Upper lobe of left lung (tissue), 6 donors: Measurements from ENCODE around the gene IQSEC1. TPM values are rescaled to one million over a fixed set of nuclear protein-coding genes. Genes with fewer than 3 reads are reported as not detected.

Experiments used
- ATAC-seq, 2 donors: fragments of 200-7000 bp; cut with Tn5 transposase; one replicate each; pipeline ENCODE4 v1.9.1; 2022; ENCODE audit warnings: mild to moderate bottlenecking in 2 of 2, moderate library complexity in 2 of 2; ENCODE audit not compliant: low FRiP score in 2 of 2
- DNase-seq, 2 donors: peaks; one replicate each; pipeline ENCODE4 v3.0.0-alpha.2; 2019 to 2020
- H3K27ac ChIP-seq, 4 donors: fragments of 200-600 bp; sonication (generic); one replicate each; pipeline ENCODE4 v1.5.1; 2016 to 2019
- H3K27me3 ChIP-seq, 4 donors: fragments of 200-600 bp; sonication (generic); one replicate each; pipeline ENCODE4 v1.5.1; 2017 to 2019
- H3K36me3 ChIP-seq, 4 donors: fragments of 200-600 bp; sonication (generic); one replicate each; pipeline ENCODE4 v1.5.1; 2016 to 2019
- H3K4me1 ChIP-seq, 4 donors: fragments of 200-600 bp; sonication (generic); one replicate each; pipeline ENCODE4 v1.5.1; 2018 to 2019
- H3K4me3 ChIP-seq, 4 donors: fragments of 200-600 bp; sonication (generic); one replicate each; pipeline ENCODE4 v1.5.1; 2017 to 2019; ENCODE audit warnings: mild to moderate bottlenecking in 2 of 4, moderate library complexity in 1 of 4
- H3K9me3 ChIP-seq, 4 donors: fragments of 200-600 bp; sonication (generic); one replicate each; pipeline ENCODE4 v1.5.1; 2018 to 2019
- EP300 ChIP-seq, 4 donors: sonication (generic); formaldehyde crosslinking; IDR thresholded peaks; one replicate each; pipeline ENCODE4 v1.5.1; 2017; ENCODE audit warnings: antibody characterized with exemption in 4 of 4, control low read depth in 2 of 4
- POLR2A ChIP-seq, 4 donors: fragments of 450-650 bp; IDR thresholded peaks; one replicate each; pipeline ENCODE4 v1.5.1; 2016 to 2017; ENCODE audit warnings: antibody characterized with exemption in 4 of 4, mild to moderate bottlenecking in 2 of 4
- POLR2AphosphoS5 ChIP-seq, 2 donors: sonication (generic); formaldehyde crosslinking; IDR thresholded peaks; one replicate each; pipeline ENCODE4 v1.5.1; 2017; ENCODE audit warnings: antibody characterized with exemption in 2 of 2
- WGBS, 2 donors: methylation state at CpG; one replicate each; pipeline ENCODE4 v1.1.5; 2017 to 2018; 5-methylcytosine and 5-hydroxymethylcytosine counted together
- total RNA-seq, 6 donors: library from RNA; depleted of rRNA in 4 of 6; stranded (reverse); fragments of >200 nt in 4 of 6; gene quantifications; one replicate each; pipeline versions ENCODE4 v1.1.0 to v1.2.1, GENCODE V29; 2016 to 2021
- TF ChIP-seq, protein P1 (sequence below), 6 experiments: fragments of 450-650 bp in 4 of 6; fragments of 200-600 bp in 2 of 6; sonication (generic) in 2 of 6; IDR thresholded peaks; one replicate each; pipeline ENCODE4 v1.5.1; 2016 to 2019; ENCODE audit warnings: antibody characterized with exemption in 6 of 6
- donor health status: DM: no; HTN: no; CAD: no; lungs with moderate emphysema.
- donor health status: DM: no; HTN: yes; CAD: no; lungs with severe emphysema.

The IQSEC1 gene
- total RNA-seq, 6 donors from 2014 or later, result 51.1 to 105 (median 81.0) TPM

DNA sequence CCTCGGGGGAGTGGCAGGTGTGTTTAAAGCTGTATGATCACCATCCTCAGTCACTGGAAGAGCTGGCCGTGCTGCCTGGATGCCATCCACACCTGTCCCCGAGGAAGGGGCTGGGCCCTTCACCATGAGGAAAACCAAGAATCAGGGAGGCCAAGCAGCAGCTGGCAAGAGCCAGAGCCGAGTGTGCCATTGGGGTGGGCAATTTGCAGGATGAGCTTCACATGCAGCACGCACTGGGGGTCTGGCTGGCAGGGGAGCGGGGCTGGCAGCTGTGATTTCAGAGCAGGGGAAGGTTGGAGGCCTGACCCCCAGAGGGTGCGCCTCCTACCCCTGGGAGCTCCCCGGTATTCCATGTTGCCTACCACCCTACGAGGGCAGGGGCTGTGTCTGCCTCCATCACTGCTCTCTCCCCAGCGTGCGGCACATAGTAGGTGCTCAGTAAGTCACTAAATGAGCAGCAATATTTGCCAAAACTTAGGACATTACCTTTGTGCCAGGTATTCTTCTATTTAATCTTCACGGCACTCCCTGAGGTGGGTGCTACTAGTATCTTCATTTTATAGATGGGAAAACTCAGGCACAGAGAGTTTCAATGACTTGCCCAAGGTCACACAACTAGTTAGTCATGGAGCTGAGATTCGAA is 30.3 kb upstream of the IQSEC1 start:
- Histone ChIP-seq H3K9me3 (no peaks in the 10 kb centered on the region), H3K27ac (no peak overlapping the region), H3K4me3 (no peak overlapping the region), H3K27me3 (no peaks in the 10 kb centered on the region), H3K4me1 (no peaks in the 10 kb centered on the region), H3K36me3 (no peaks in the 10 kb centered on the region)
- DNase-seq, result no peak
- 86 to 87% methylated on average over 8 to 13 of the region's 13 CpGs for WGBS, 2 donors
- no peak for TF ChIP-seq EP300 (IDR thresholded peaks at IDR 0.05)
- no peak for ATAC-seq

DNA sequence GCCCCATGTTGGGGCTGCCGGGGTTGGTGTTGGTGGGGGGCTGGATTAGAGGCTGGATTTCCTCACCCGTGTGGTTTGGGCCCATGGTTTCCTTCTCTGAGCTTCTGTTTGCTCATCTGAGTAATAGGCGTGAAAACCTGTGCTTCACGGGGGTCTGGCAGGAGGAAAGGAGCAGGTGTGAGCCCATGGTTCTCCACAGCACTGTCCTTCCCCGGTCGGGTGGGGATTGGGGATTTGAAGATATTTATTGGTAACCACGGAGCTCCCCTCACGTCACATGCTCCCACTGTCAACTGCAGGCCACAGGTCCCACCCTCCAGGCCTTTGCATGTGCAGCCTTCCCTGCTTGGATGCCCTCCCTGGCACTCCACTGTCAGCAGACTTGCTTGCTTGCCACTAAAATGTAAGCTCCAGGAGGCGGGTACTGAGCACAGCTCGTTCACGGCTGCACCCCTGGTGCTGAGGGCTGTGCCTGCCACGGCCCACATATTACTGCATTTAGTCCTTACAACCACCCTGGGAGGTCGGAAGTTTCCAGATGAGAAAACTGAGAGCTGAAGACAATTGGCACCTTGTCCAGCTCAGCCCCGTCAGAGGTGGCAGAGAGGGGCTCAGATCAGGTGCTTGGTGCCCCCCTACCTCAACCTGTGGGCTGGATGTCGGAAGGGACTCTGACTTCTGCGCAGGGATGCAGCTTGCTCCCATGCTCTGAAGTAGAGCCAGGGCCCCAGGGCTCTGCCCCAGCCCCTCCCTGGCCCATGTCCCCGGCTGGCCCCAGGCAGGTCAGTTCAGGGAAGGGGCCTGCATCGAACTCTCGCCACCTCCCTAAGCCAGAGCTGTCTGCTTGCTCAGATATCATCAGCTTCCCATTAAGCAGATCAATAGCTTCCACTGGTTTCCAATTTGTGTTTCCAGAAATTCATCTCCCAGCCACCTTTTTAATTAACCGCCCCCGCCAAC is 29.4 kb upstream of the IQSEC1 start:
- ATAC-seq, result no peak

DNA sequence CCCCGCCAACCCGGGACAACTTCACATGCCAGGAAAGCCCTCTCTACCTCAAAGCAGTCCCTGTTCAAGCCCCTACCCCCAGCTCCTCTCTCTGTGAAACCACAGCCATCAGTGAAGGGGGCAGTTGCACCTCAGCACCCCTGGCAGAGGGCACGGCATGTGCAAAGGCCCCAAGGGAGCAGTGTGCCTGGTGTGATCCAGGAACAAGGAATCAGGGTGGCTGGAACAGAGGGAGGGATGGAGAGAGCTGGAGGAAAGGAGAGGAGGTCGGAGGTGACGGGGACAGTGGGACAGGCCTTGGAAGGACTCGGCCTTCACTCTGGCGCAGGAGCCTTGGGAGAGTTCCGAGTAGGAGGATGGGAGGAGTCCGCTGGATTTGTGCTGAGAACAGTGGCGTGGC is 26.5 kb upstream of the IQSEC1 start:
- no peak overlapping the region for H3K27ac ChIP-seq
- H3K9me3 ChIP-seq, result no peaks in the 10 kb centered on the region
- no peak overlapping the region for H3K4me3 ChIP-seq
- no peak for ATAC-seq
- no peaks in the 10 kb centered on the region for H3K27me3 ChIP-seq
- TF ChIP-seq, protein P1, sequence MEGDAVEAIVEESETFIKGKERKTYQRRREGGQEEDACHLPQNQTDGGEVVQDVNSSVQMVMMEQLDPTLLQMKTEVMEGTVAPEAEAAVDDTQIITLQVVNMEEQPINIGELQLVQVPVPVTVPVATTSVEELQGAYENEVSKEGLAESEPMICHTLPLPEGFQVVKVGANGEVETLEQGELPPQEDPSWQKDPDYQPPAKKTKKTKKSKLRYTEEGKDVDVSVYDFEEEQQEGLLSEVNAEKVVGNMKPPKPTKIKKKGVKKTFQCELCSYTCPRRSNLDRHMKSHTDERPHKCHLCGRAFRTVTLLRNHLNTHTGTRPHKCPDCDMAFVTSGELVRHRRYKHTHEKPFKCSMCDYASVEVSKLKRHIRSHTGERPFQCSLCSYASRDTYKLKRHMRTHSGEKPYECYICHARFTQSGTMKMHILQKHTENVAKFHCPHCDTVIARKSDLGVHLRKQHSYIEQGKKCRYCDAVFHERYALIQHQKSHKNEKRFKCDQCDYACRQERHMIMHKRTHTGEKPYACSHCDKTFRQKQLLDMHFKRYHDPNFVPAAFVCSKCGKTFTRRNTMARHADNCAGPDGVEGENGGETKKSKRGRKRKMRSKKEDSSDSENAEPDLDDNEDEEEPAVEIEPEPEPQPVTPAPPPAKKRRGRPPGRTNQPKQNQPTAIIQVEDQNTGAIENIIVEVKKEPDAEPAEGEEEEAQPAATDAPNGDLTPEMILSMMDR (IDR thresholded peaks at IDR 0.05), result no peak
- no peaks in the 10 kb centered on the region for H3K4me1 ChIP-seq
- DNase-seq, result no peak
- no peaks in the 10 kb centered on the region for H3K36me3 ChIP-seq
- 90% methylated on average over 10 of the region's 10 CpGs for WGBS, 2 donors

More for the DNA sequence above, 29.4 kb upstream of the IQSEC1 start:
- WGBS, 2 donors, result 72 to 76% methylated on average over 8 to 20 of the region's 21 CpGs
- H3K4me1 ChIP-seq, result no peaks in the 10 kb centered on the region
- TF ChIP-seq POLR2A (IDR thresholded peaks at IDR 0.05) (no peak), POLR2AphosphoS5 (IDR thresholded peaks at IDR 0.05) (no peak), EP300 (IDR thresholded peaks at IDR 0.05) (no peak)
- TF ChIP-seq, protein P1 (IDR thresholded peaks at IDR 0.05), result no peak
- H3K36me3 ChIP-seq, result no peaks in the 10 kb centered on the region
- no peak for DNase-seq
- H3K9me3 ChIP-seq, result no peaks in the 10 kb centered on the region
- no peaks in the 10 kb centered on the region for H3K27me3 ChIP-seq
- H3K4me3 ChIP-seq, result no peak overlapping the region
- H3K27ac ChIP-seq, result no peak overlapping the region

DNA sequence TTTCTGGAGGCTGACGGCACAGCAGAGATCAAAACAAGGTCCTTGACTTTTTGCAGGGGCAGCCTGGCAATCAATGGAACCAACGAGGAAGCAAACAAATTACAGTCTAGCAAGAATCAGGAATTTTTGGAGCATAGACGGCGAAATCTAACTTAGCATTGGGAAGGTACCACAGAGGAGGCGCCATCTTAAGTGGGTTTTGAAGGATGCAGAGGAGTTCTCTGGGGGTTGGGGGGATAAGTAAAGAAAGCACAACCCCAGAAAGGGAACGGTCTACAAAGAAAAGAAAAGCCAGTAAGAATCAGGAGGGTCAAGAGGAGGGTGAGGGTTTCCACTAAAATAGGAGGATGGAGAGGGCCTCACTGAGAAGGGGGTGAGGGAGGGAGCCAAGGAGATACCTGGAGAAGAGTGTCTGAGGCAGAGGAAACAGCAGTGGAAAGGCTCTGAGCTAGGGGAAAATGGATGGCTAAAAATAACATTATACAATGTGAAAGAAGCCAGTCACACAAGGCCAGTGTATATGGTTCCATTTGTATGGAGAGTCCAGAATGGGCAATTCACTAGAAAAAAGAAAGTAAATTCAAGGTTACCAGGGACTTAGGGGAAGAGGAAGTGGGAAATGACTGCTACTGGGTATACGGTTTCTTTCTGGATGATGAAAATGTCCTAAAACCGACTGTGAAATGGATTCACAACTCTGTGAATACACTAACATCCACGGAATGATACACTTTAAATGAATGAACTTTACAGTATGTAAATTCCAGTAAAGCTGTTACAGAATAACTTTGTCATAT is 25.2 kb upstream of the IQSEC1 start:
- H3K9me3 ChIP-seq, result no peaks in the 10 kb centered on the region
- H3K4me1 ChIP-seq, result no peaks in the 10 kb centered on the region
- H3K27ac ChIP-seq, result no peak overlapping the region
- 80 to 88% methylated on average over 9 of the region's 9 CpGs for WGBS, 2 donors
- no peak for TF ChIP-seq EP300 (IDR thresholded peaks at IDR 0.05)
- TF ChIP-seq, protein P1 (IDR thresholded peaks at IDR 0.05), result no peak
- no peak for TF ChIP-seq POLR2A (IDR thresholded peaks at IDR 0.05)
- TF ChIP-seq POLR2AphosphoS5 (IDR thresholded peaks at IDR 0.05), result no peak
- no peak overlapping the region for H3K4me3 ChIP-seq
- ATAC-seq, result no peak
- no peaks in the 10 kb centered on the region for H3K36me3 ChIP-seq
- no peaks in the 10 kb centered on the region for H3K27me3 ChIP-seq
- no peak for DNase-seq

DNA sequence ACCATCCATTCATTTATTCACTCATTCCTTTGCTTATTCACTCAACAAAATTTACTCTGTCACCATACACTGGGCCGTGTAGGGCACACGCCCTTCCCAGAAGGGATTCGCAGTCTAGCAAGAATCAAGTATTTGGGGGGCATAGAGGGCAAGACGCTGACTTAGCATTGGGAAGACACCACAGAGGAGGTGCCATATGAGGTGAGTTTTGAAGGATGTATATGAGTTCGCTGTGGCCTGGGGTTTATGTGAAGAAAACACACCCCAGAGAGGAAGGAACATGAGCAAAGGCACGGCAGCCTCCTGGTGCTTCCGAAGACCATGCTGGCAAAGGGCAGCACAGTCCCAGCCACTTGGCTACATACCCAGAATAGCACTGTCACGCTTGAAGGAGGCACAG is 23.1 kb upstream of the IQSEC1 start:
- Histone ChIP-seq H3K36me3 (no peaks in the 10 kb centered on the region), H3K9me3 (no peaks in the 10 kb centered on the region), H3K4me1 (peaks cover 0 to 7% (median 5%) of the 10 kb centered on the region in 4 donors), H3K4me3 (no peak overlapping the region), H3K27me3 (no peaks in the 10 kb centered on the region), H3K27ac (no peak overlapping the region)
- 88 to 95% methylated on average over 8 of the region's 8 CpGs for WGBS, 2 donors
- ATAC-seq (no peak), DNase-seq (no peak)
- no peak for TF ChIP-seq EP300 (IDR thresholded peaks at IDR 0.05)
- no peak for TF ChIP-seq POLR2AphosphoS5 (IDR thresholded peaks at IDR 0.05)
- TF ChIP-seq, protein P1 (IDR thresholded peaks at IDR 0.05), result no peak
